Measurements from ENCODE around the gene FAM168A.

- TF ChIP-seq CTCF (IDR thresholded peaks at IDR 0.05; ENCODE audit: low read depth, low read length) (no peak), POLR2A (IDR thresholded peaks at IDR 0.05; ENCODE audit: extremely low read depth, insufficient read length) (no peak)
These were observed 43.1 kb downstream of the FAM168A start for GRCh38 chr11:73554671-73555320.
